ENCODE measurements around the gene DACT2.
"Not testable (repeated sequence)": the region's sequence is repeated elsewhere in the genome, so short reads cannot be mapped to it uniquely, and the experiment has no call there.

Gene DACT2

GRCh38 chr6:168290095-168290494, 29.5 kb downstream of the DACT2 start:
- Histone ChIP-seq H3K27ac (ENCODE audit: low read length) (no peak overlapping the region), H3K79me2 (ENCODE audit: insufficient read depth, low read length) (no peaks in the 10 kb centered on the region)

GRCh38 chr6:168289571-168289962, 30.0 kb downstream of the DACT2 start:
- Histone ChIP-seq H3K9ac (ENCODE audit: low read depth, low read length) (no peak overlapping the region), H3K79me2 (ENCODE audit: insufficient read depth, low read length) (no peaks in the 10 kb centered on the region), H3K27me3 (ENCODE audit: insufficient read depth, low read length, poor library complexity) (no peaks in the 10 kb centered on the region), H3K4me2 (ENCODE audit: insufficient read depth, low read length) (no peak overlapping the region), H4K20me1 (ENCODE audit: insufficient read depth, low read length) (no peaks in the 10 kb centered on the region), H3K27ac (ENCODE audit: low read length) (no peak overlapping the region), H3K9me3 (ENCODE audit: insufficient read depth, low read length, severe bottlenecking) (peaks cover 3% of the 10 kb centered on the region), H3K36me3 (ENCODE audit: insufficient read depth, low read length) (no peaks in the 10 kb centered on the region), H3K4me1 (ENCODE audit: insufficient read depth, low read length) (no peaks in the 10 kb centered on the region), H3K4me3 (ENCODE audit: low read depth in 1 of 2, low read length in 2 of 2) (no peak overlapping the region), H2AFZ (ENCODE audit: low read depth, low read length) (no peak overlapping the region)
- no peak for TF ChIP-seq EZH2 (IDR thresholded peaks at IDR 0.05; ENCODE audit: borderline replicate concordance, low read depth, low read length, severe bottlenecking)
- TF ChIP-seq CTCF (IDR thresholded peaks at IDR 0.05; ENCODE audit: borderline replicate concordance, extremely low read depth, low read length, poor library complexity, severe bottlenecking), result no peak
- no peak for ATAC-seq (ENCODE audit: insufficient read depth, low read depth)
- DNase-seq, result no peak

More at GRCh38 chr6:168290095-168290494, 29.5 kb downstream of the DACT2 start:
- H2AFZ ChIP-seq (ENCODE audit: low read depth, low read length), result no peak overlapping the region
- H3K36me3 ChIP-seq (ENCODE audit: insufficient read depth, low read length), result no peaks in the 10 kb centered on the region
- ATAC-seq (ENCODE audit: insufficient read depth, low read depth), result no peak
- H3K9ac ChIP-seq (ENCODE audit: low read depth, low read length), result no peak overlapping the region
- no peaks in the 10 kb centered on the region for H3K27me3 ChIP-seq (ENCODE audit: insufficient read depth, low read length, poor library complexity)
- no peaks in the 10 kb centered on the region for H4K20me1 ChIP-seq (ENCODE audit: insufficient read depth, low read length)
- DNase-seq, result no peak
- no peak for TF ChIP-seq CTCF (IDR thresholded peaks at IDR 0.05; ENCODE audit: borderline replicate concordance, extremely low read depth, low read length, poor library complexity, severe bottlenecking)
- no peak for TF ChIP-seq EZH2 (IDR thresholded peaks at IDR 0.05; ENCODE audit: borderline replicate concordance, low read depth, low read length, severe bottlenecking)
- peaks cover 3% of the 10 kb centered on the region for H3K9me3 ChIP-seq (ENCODE audit: insufficient read depth, low read length, severe bottlenecking)
- H3K4me3 ChIP-seq (ENCODE audit: low read depth in 1 of 2, low read length in 2 of 2), result no peak overlapping the region
- H3K4me2 ChIP-seq (ENCODE audit: insufficient read depth, low read length), result no peak overlapping the region
- H3K4me1 ChIP-seq (ENCODE audit: insufficient read depth, low read length), result no peaks in the 10 kb centered on the region

GRCh38 chr6:168288781-168289570, 30.6 kb downstream of the DACT2 start:
- H3K9ac ChIP-seq (ENCODE audit: low read depth, low read length), result no peak overlapping the region
- H2AFZ ChIP-seq (ENCODE audit: low read depth, low read length), result no peak overlapping the region
- no peak for DNase-seq
- no peaks in the 10 kb centered on the region for H3K27me3 ChIP-seq (ENCODE audit: insufficient read depth, low read length, poor library complexity)
- H3K4me3 ChIP-seq (ENCODE audit: low read depth in 1 of 2, low read length in 2 of 2), result no peak overlapping the region
- no peaks in the 10 kb centered on the region for H3K79me2 ChIP-seq (ENCODE audit: insufficient read depth, low read length)
- TF ChIP-seq EZH2 (IDR thresholded peaks at IDR 0.05; ENCODE audit: borderline replicate concordance, low read depth, low read length, severe bottlenecking) (no peak), CTCF (IDR thresholded peaks at IDR 0.05; ENCODE audit: borderline replicate concordance, extremely low read depth, low read length, poor library complexity, severe bottlenecking) (no peak)
- H3K36me3 ChIP-seq (ENCODE audit: insufficient read depth, low read length), result no peaks in the 10 kb centered on the region
- ATAC-seq (ENCODE audit: insufficient read depth, low read depth), result no peak
- peaks cover 5% of the 10 kb centered on the region for H3K9me3 ChIP-seq (ENCODE audit: insufficient read depth, low read length, severe bottlenecking)
- no peak overlapping the region for H3K27ac ChIP-seq (ENCODE audit: low read length)
- H4K20me1 ChIP-seq (ENCODE audit: insufficient read depth, low read length), result no peaks in the 10 kb centered on the region
- no peaks in the 10 kb centered on the region for H3K4me1 ChIP-seq (ENCODE audit: insufficient read depth, low read length)
- H3K4me2 ChIP-seq (ENCODE audit: insufficient read depth, low read length), result no peak overlapping the region

GRCh38 chr6:168287460-168287859, 32.1 kb downstream of the DACT2 start:
- not testable (repeated sequence) for ATAC-seq (ENCODE audit: insufficient read depth, low read depth); H3K27me3 ChIP-seq (ENCODE audit: insufficient read depth, low read length, poor library complexity); H3K9ac ChIP-seq (ENCODE audit: low read depth, low read length); H3K4me3 ChIP-seq (ENCODE audit: low read depth in 1 of 2, low read length in 2 of 2); H4K20me1 ChIP-seq (ENCODE audit: insufficient read depth, low read length); H3K4me2 ChIP-seq (ENCODE audit: insufficient read depth, low read length); DNase-seq; H3K4me1 ChIP-seq (ENCODE audit: insufficient read depth, low read length); H3K27ac ChIP-seq (ENCODE audit: low read length); H3K79me2 ChIP-seq (ENCODE audit: insufficient read depth, low read length); H2AFZ ChIP-seq (ENCODE audit: low read depth, low read length); H3K36me3 ChIP-seq (ENCODE audit: insufficient read depth, low read length); H3K9me3 ChIP-seq (ENCODE audit: insufficient read depth, low read length, severe bottlenecking)

GRCh38 chr6:168286771-168287446, 32.7 kb downstream of the DACT2 start:
- H3K27ac ChIP-seq (ENCODE audit: low read length); H4K20me1 ChIP-seq (ENCODE audit: insufficient read depth, low read length); H3K4me3 ChIP-seq (ENCODE audit: low read depth in 1 of 2, low read length in 2 of 2); H3K4me2 ChIP-seq (ENCODE audit: insufficient read depth, low read length); H3K79me2 ChIP-seq (ENCODE audit: insufficient read depth, low read length); H3K27me3 ChIP-seq (ENCODE audit: insufficient read depth, low read length, poor library complexity); H3K9me3 ChIP-seq (ENCODE audit: insufficient read depth, low read length, severe bottlenecking); H3K4me1 ChIP-seq (ENCODE audit: insufficient read depth, low read length); ATAC-seq (ENCODE audit: insufficient read depth, low read depth); H3K36me3 ChIP-seq (ENCODE audit: insufficient read depth, low read length); H2AFZ ChIP-seq (ENCODE audit: low read depth, low read length); H3K9ac ChIP-seq (ENCODE audit: low read depth, low read length); DNase-seq: not testable (repeated sequence)
